Loucy (cell line): ENCODE data around the gene SH3BGRL2.

ENCODE experiments used
- CTCF ChIP-seq: fragments of 200-600 bp; sonication (generic); conservative IDR thresholded peaks from 2 replicates; pipeline ENCODE4 v1.5.1; 2014; ENCODE audit warnings: mild to moderate bottlenecking, antibody characterized with exemption, low read length
- EZH2phosphoT487 ChIP-seq: fragments of 200-600 bp; IDR thresholded peaks from 2 replicates; pipeline ENCODE4 v1.6.1; 2018; ENCODE audit warnings: antibody characterized with exemption, mild to moderate bottlenecking, moderate library complexity, borderline replicate concordance

- TF ChIP-seq CTCF (no peak), EZH2phosphoT487 (no peak)
Observed at GRCh38 chr6:79737172-79737571, 106.0 kb downstream of the SH3BGRL2 start.
